ENCODE measurements around the gene IL9. TPM values are rescaled to one million over a fixed set of nuclear protein-coding genes. Genes with fewer than 3 reads are reported as not detected.

Gene IL9
- total and polyA plus RNA-seq, 2 of the 4 experiments (the other 2 are of a cell fraction), result not detected

DNA sequence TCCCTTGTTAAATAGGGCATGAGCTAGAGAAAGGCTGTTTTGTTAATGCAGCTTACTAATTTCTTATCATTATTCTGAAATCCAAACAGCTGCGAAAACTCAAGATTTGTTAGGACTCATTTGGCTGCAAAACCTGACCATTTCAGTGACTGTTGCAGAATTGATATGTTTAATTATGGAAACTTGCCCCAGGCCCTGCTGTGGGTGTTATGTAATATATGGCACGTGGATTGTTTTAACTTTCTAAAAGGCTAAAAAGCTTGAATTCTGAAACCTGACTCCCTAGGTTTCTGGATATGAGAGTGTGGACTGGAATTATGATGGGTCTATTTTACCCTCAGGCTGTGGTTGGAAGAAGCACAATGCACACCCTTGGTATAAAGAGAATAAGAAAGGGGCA lies 4.4 kb downstream of the IL9 start:
- H3K4ac ChIP-seq (ENCODE audit: low read depth, low read length), result no peak overlapping the region
- no peak overlapping the region for H3K18ac ChIP-seq (ENCODE audit: low read depth, low read length)
- dilution Hi-C loops (cut with HindIII; ENCODE audit: low sequenced_read_pairs, unreplicated experiment), result no loop called here
- H4K8ac ChIP-seq (ENCODE audit: low read depth in 2 of 2, low read length in 2 of 2), result no peak overlapping the region
- no peak overlapping the region for H4K5ac ChIP-seq (ENCODE audit: low read depth, low read length)
- intact Hi-C loops (cut with micrococcal nuclease), result loop anchor here (1.0 kb wide), 1 partner anchor 167 kb away; no protein-coding TSS in a partner anchor
- ChIA-PET POLR2A (ENCODE audit: unreplicated experiment) (no interaction called here), CTCF (interaction anchor here (0.8 to 1.9 kb wide), 5 partner anchors 9 to 283 kb away, joined by 3 to 8 read pairs (median 3); no protein-coding TSS in a partner anchor)
- H3K23ac ChIP-seq (ENCODE audit: low read depth, low read length), result no peak overlapping the region
- no TSS peak for BruUV-seq (replicated peaks)
- H3K27ac ChIP-seq (ENCODE audit: insufficient read depth, low read length), result no peak overlapping the region
- WGBS, 2 experiments (ENCODE audit: extremely low coverage in 2 of 2, insufficient read length in 1 of 2), result 20% methylated on average over 1 of the region's 2 CpGs; no CpG with 5 or more reads in 1 of the 2 experiments
- no peak overlapping the region for H2BK120ac ChIP-seq (ENCODE audit: low read depth, low read length)
- H4K91ac ChIP-seq (ENCODE audit: insufficient read depth, low read depth, low read length), result no peak overlapping the region
- no peaks in the 10 kb centered on the region for H4K20me1 ChIP-seq (ENCODE audit: insufficient read depth, low read length)
- H2AK5ac ChIP-seq (ENCODE audit: low read depth, low read length), result no peak overlapping the region
- H3K79me1 ChIP-seq (ENCODE audit: low read depth in 1 of 2, low read length in 2 of 2), result no peaks in the 10 kb centered on the region
- ATAC-seq (ENCODE audit: low read depth) (no peak), DNase-seq (peak; percentile 33)
- H2AK9ac ChIP-seq (replicated peaks; ENCODE audit: low read depth, low read length, poor library complexity), result no peak overlapping the region
- TF ChIP-seq MAZ (IDR thresholded peaks at IDR 0.05; ENCODE audit: borderline replicate concordance, low read depth, low read length) (no peak), BHLHE40 (IDR thresholded peaks at IDR 0.05; ENCODE audit: low read depth, low read length) (no peak), SMC3 (IDR thresholded peaks at IDR 0.05; ENCODE audit: low read depth, low read length) (no peak), MAFK (IDR thresholded peaks at IDR 0.05; ENCODE audit: low read depth, low read length) (no peak), CHD1 (IDR thresholded peaks at IDR 0.05; ENCODE audit: low read depth, low read length) (no peak), POLR2A (IDR thresholded peaks at IDR 0.05; ENCODE audit: low read depth, low read length) (no peak)
- TF ChIP-seq, protein P1, sequence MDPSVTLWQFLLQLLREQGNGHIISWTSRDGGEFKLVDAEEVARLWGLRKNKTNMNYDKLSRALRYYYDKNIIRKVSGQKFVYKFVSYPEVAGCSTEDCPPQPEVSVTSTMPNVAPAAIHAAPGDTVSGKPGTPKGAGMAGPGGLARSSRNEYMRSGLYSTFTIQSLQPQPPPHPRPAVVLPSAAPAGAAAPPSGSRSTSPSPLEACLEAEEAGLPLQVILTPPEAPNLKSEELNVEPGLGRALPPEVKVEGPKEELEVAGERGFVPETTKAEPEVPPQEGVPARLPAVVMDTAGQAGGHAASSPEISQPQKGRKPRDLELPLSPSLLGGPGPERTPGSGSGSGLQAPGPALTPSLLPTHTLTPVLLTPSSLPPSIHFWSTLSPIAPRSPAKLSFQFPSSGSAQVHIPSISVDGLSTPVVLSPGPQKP (IDR thresholded peaks at IDR 0.05; ENCODE audit: borderline replicate concordance, low read depth, low read length), result no peak
- TF ChIP-seq, protein P2, sequence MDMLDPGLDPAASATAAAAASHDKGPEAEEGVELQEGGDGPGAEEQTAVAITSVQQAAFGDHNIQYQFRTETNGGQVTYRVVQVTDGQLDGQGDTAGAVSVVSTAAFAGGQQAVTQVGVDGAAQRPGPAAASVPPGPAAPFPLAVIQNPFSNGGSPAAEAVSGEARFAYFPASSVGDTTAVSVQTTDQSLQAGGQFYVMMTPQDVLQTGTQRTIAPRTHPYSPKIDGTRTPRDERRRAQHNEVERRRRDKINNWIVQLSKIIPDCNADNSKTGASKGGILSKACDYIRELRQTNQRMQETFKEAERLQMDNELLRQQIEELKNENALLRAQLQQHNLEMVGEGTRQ (IDR thresholded peaks at IDR 0.05; ENCODE audit: low read depth, low read length), result no peak
- in situ Hi-C loops (cut with MboI; ENCODE audit: low sequenced_read_pairs), result no loop called here
- H3K9me1 ChIP-seq (ENCODE audit: insufficient read depth, low read length), result no peaks in the 10 kb centered on the region
- no peak overlapping the region for H2AFZ ChIP-seq (replicated peaks; ENCODE audit: low read length, poor library complexity)
- no peak overlapping the region for H3K4me3 ChIP-seq (ENCODE audit: insufficient read depth, low read depth, low read length)
- no peak overlapping the region for H3K14ac ChIP-seq (replicated peaks; ENCODE audit: low read depth, low read length)
- peaks cover 17% of the 10 kb centered on the region for H3K27me3 ChIP-seq (ENCODE audit: control insufficient read depth, insufficient read depth, low read length)
- no peak overlapping the region for H2BK15ac ChIP-seq (ENCODE audit: low read depth, low read length)
- H3K9me3 ChIP-seq (ENCODE audit: control insufficient read depth, insufficient read depth, low read length), result no peaks in the 10 kb centered on the region
- H2BK20ac ChIP-seq (ENCODE audit: low read depth, low read length), result no peak overlapping the region
- H2BK5ac ChIP-seq (ENCODE audit: low read depth, low read length, poor library complexity, severe bottlenecking), result no peak overlapping the region
- H3K36me3 ChIP-seq (ENCODE audit: control insufficient read depth, insufficient read depth, low read length), result no peaks in the 10 kb centered on the region
- no peak overlapping the region for H3K9ac ChIP-seq (ENCODE audit: low read depth, low read length)
- H3K56ac ChIP-seq (ENCODE audit: extremely low read depth, insufficient read depth, low read length), result no peak overlapping the region
- peaks cover 9% of the 10 kb centered on the region; the same call in 1 of the 2 replicates for H3K4me1 ChIP-seq (ENCODE audit: control insufficient read depth, insufficient read depth, low read length)
- no peak overlapping the region for H3K4me2 ChIP-seq (ENCODE audit: low read depth, low read length)

All from IMR-90 (cell line).